Measurements from ENCODE around the gene FXN.

FXN gene

DNA sequence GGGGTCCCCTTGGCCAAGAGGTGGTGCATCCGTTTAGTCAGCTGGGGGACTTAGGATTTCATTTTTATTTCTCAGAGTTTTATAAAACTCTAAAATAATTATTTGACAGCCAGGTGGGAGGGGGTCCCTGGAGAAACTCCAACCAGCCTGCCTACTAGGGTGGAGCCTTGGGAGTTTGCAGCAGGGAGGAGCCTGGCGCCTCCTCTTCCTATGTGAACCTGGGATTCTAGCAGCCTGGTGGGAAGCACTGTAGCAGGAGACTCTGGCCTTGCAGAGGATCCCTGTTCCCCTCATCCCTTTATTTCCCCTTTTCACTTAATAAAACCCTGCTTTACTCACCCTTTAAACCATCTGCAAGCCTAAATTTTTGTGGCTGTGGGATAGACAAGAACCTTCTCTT is 50.8 kb downstream of the FXN start:
- Histone ChIP-seq H3K9me3 (ENCODE audit: low read length) (no peaks in the 10 kb centered on the region), H3K27me3 (ENCODE audit: insufficient read depth, low read length) (no peaks in the 10 kb centered on the region), H3K4me2 (ENCODE audit: low read length) (no peak overlapping the region), H3K79me2 (ENCODE audit: insufficient read depth, low read length) (no peaks in the 10 kb centered on the region), H3K9ac (ENCODE audit: low read length) (no peak overlapping the region), H2AFZ (ENCODE audit: low read length) (no peak overlapping the region), H3F3A (ENCODE audit: insufficient read depth, low read length) (no peaks in the 10 kb centered on the region), H3K4me3 (ENCODE audit: low read depth, low read length, poor library complexity, severe bottlenecking) (no peak overlapping the region), H3K27ac (ENCODE audit: low read depth, low read length, poor library complexity, severe bottlenecking) (no peak overlapping the region), H4K20me1 (ENCODE audit: insufficient read depth, low read length) (no peaks in the 10 kb centered on the region), H3K4me1 (ENCODE audit: insufficient read depth, low read length, severe bottlenecking) (no peaks in the 10 kb centered on the region), H3K9me2 (ENCODE audit: low read depth, low read length) (no peaks in the 10 kb centered on the region), H3K36me3 (ENCODE audit: insufficient read depth, low read length) (no peaks in the 10 kb centered on the region)
- TF ChIP-seq, protein P1, sequence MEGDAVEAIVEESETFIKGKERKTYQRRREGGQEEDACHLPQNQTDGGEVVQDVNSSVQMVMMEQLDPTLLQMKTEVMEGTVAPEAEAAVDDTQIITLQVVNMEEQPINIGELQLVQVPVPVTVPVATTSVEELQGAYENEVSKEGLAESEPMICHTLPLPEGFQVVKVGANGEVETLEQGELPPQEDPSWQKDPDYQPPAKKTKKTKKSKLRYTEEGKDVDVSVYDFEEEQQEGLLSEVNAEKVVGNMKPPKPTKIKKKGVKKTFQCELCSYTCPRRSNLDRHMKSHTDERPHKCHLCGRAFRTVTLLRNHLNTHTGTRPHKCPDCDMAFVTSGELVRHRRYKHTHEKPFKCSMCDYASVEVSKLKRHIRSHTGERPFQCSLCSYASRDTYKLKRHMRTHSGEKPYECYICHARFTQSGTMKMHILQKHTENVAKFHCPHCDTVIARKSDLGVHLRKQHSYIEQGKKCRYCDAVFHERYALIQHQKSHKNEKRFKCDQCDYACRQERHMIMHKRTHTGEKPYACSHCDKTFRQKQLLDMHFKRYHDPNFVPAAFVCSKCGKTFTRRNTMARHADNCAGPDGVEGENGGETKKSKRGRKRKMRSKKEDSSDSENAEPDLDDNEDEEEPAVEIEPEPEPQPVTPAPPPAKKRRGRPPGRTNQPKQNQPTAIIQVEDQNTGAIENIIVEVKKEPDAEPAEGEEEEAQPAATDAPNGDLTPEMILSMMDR (IDR thresholded peaks at IDR 0.05; ENCODE audit: low read length) = no peak
- TF ChIP-seq EZH2 (IDR thresholded peaks at IDR 0.05; ENCODE audit: borderline replicate concordance, low read length) = no peak

DNA sequence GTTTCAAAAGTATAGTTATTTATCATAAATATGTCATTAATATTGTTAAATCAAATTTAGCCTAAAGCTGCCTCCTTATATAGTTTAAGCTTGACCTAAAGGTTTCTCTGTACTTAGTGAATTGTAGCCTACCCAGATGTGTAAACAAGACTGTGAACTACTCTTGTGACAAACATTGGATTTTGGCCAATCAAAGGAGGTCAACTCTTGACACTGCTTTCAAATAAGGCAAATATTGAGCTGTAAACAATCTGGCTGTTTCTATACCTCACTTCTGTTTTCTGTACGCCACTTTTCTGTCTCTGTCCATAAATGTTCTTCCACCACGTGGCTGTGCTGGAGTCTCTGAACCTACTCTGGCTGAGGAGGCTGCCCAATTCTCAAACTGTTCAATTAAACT is 51.2 kb downstream of the FXN start:
- no peak for TF ChIP-seq EZH2 (IDR thresholded peaks at IDR 0.05; ENCODE audit: borderline replicate concordance, low read length)
- TF ChIP-seq, protein P1 (IDR thresholded peaks at IDR 0.05; ENCODE audit: low read length) = no peak
- Histone ChIP-seq H3K27me3 (ENCODE audit: insufficient read depth, low read length) (no peaks in the 10 kb centered on the region), H2AFZ (ENCODE audit: low read length) (no peak overlapping the region), H3K9ac (ENCODE audit: low read length) (no peak overlapping the region), H3K9me2 (ENCODE audit: low read depth, low read length) (no peaks in the 10 kb centered on the region), H3K4me1 (ENCODE audit: insufficient read depth, low read length, severe bottlenecking) (no peaks in the 10 kb centered on the region), H3K36me3 (ENCODE audit: insufficient read depth, low read length) (no peaks in the 10 kb centered on the region), H3F3A (ENCODE audit: insufficient read depth, low read length) (no peaks in the 10 kb centered on the region), H3K79me2 (ENCODE audit: insufficient read depth, low read length) (no peaks in the 10 kb centered on the region), H3K9me3 (ENCODE audit: low read length) (no peaks in the 10 kb centered on the region), H4K20me1 (ENCODE audit: insufficient read depth, low read length) (no peaks in the 10 kb centered on the region), H3K4me3 (ENCODE audit: low read depth, low read length, poor library complexity, severe bottlenecking) (no peak overlapping the region), H3K27ac (ENCODE audit: low read depth, low read length, poor library complexity, severe bottlenecking) (no peak overlapping the region), H3K4me2 (ENCODE audit: low read length) (no peak overlapping the region)

DNA sequence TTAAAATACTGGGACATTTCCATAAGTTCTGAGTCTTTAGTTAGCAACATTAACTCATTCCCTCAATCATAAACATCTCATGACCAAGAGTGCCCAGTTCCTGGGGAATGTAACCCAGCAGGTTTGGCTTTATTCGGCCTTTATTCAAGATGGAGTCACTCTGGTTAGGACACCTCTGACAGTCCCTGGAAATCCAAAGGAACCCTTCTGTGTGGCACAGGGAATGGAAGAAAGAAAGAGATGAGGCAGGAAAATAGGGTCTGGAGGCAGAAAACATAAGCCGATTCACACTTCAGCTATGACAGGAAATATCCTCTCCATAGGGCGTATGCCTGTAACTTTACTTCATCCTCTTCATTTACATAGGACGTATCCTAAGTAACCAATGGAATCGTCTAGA is 53.5 kb downstream of the FXN start:
- no peaks in the 10 kb centered on the region for H4K20me1 ChIP-seq (ENCODE audit: insufficient read depth, low read length)
- no peak overlapping the region for H3K27ac ChIP-seq (ENCODE audit: low read depth, low read length, poor library complexity, severe bottlenecking)
- H3K36me3 ChIP-seq (ENCODE audit: insufficient read depth, low read length) = no peaks in the 10 kb centered on the region
- no peak overlapping the region for H3K4me3 ChIP-seq (ENCODE audit: low read depth, low read length, poor library complexity, severe bottlenecking)
- H3K4me1 ChIP-seq (ENCODE audit: insufficient read depth, low read length, severe bottlenecking) = no peaks in the 10 kb centered on the region
- no peak overlapping the region for H3K4me2 ChIP-seq (ENCODE audit: low read length)
- H3K27me3 ChIP-seq (ENCODE audit: insufficient read depth, low read length) = no peaks in the 10 kb centered on the region
- no peaks in the 10 kb centered on the region for H3K79me2 ChIP-seq (ENCODE audit: insufficient read depth, low read length)
- H3K9me3 ChIP-seq (ENCODE audit: low read length) = no peaks in the 10 kb centered on the region
- H3K9me2 ChIP-seq (ENCODE audit: low read depth, low read length) = no peaks in the 10 kb centered on the region
- no peak overlapping the region for H2AFZ ChIP-seq (ENCODE audit: low read length)
- TF ChIP-seq, protein P1 (IDR thresholded peaks at IDR 0.05; ENCODE audit: low read length) = no peak
- no peak for TF ChIP-seq EZH2 (IDR thresholded peaks at IDR 0.05; ENCODE audit: borderline replicate concordance, low read length)
- H3K9ac ChIP-seq (ENCODE audit: low read length) = no peak overlapping the region
- H3F3A ChIP-seq (ENCODE audit: insufficient read depth, low read length) = no peaks in the 10 kb centered on the region
